Psoas muscle (tissue), 8 donors: Measurements from ENCODE around the gene FNBP1. TPM values are rescaled to one million over a fixed set of nuclear protein-coding genes. Genes with fewer than 3 reads are reported as not detected.
A peak's percentile ranks its signal among the peaks of the same experiment; 100 is the strongest.
"Not testable (repeated sequence)": the region's sequence is repeated elsewhere in the genome, so short reads cannot be mapped to it uniquely, and the experiment has no call there.

Experiments used
- ATAC-seq, 4 donors: fragments of 200-7000 bp; cut with Tn5 transposase; one replicate each; pipeline ENCODE4 v1.9.1; 2020; ENCODE audit warnings: moderate library complexity in 3 of 4, mild to moderate bottlenecking in 2 of 4
- DNase-seq, 2 donors: peaks; one replicate each; pipeline ENCODE4 v3.0.0-alpha.2; 2020
- H3K27ac ChIP-seq: fragments of 200-600 bp; one replicate; pipeline ENCODE4 v1.8.0; 2022
- H3K27me3 ChIP-seq, 3 donors: fragments of 200-600 bp in 1 of 3; one replicate each; pipeline versions ENCODE4 v1.6.1 to v1.8.0; 2013 to 2022; ENCODE audit warnings: low read length in 2 of 3, mild to moderate bottlenecking in 2 of 3, moderate library complexity in 1 of 3; ENCODE audit not compliant: insufficient read depth in 3 of 3
- H3K36me3 ChIP-seq, 2 donors: fragments of 200-600 bp in 1 of 2; one replicate each; pipeline versions ENCODE4 v1.6.1 to v1.8.0; 2013 to 2022; ENCODE audit warnings: low read depth in 1 of 2, mild to moderate bottlenecking in 1 of 2, moderate library complexity in 1 of 2; ENCODE audit not compliant: insufficient read depth in 1 of 2
- H3K4me1 ChIP-seq: fragments of 200-600 bp; one replicate; pipeline ENCODE4 v1.8.0; 2022
- H3K4me3 ChIP-seq: fragments of 200-600 bp; one replicate; pipeline ENCODE4 v1.8.0; 2022; ENCODE audit warnings: mild to moderate bottlenecking
- H3K9me3 ChIP-seq: fragments of 200-600 bp; one replicate; pipeline ENCODE4 v1.8.0; 2022
- WGBS, 3 donors: extraction: QIAGEN DNeasy Blood & Tissue Kit; methylation state at CpG; one replicate each; pipeline versions ENCODE4 v1.1.6 to v1.1.7; 2013; 5-methylcytosine and 5-hydroxymethylcytosine counted together
- intact Hi-C, 2 donors: fragments of 100-400 bp; cut with DNase I; formaldehyde crosslinking; loops; one replicate each; pipeline versions ENCODE4 v1.11.0 to v1.14.2; 2022
- polyA plus RNA-seq, 3 donors: library from polyadenylated mRNA; stranded (reverse); fragments of 200-250 nt; gene quantifications; one replicate each; pipeline ENCODE4 v1.2.3, GENCODE V29; 2013
- total RNA-seq, 4 donors: library from RNA; stranded (reverse); fragmentation: NEBNext Ultra II Directional in 2 of 4; extraction: Animal tissue kit (Norgen Biotek cat#: 25700) in 2 of 4; gene quantifications; one replicate each; pipeline versions ENCODE4 v1.2.1 to v1.2.4, GENCODE V29; 2021 to 2023
- TF ChIP-seq, protein P1 (sequence below): fragments of 200-600 bp; IDR thresholded peaks from one replicate; pipeline ENCODE4 v1.8.0; 2022; ENCODE audit warnings: antibody characterized with exemption
- donor health status: healthy with polysubstance abuse.
- donor health status: DM: no; HTN: no; CAD: no; lungs with moderate emphysema.
- donor health status: Bipolar disorder and iron deficiency.
- donor health status: healthy.
- donor health status: DM: yes; HTN: yes; CAD: no.
- donor health status: DM: no; HTN: no; CAD: no.
- donor health status: DM: no; HTN: no; CAD: no.
- donor health status: DM: yes; HTN: yes; CAD: no.

FNBP1 gene
- total and polyA plus RNA-seq, 7 donors: 4.6 to 30.5 (median 27.2) TPM

DNA sequence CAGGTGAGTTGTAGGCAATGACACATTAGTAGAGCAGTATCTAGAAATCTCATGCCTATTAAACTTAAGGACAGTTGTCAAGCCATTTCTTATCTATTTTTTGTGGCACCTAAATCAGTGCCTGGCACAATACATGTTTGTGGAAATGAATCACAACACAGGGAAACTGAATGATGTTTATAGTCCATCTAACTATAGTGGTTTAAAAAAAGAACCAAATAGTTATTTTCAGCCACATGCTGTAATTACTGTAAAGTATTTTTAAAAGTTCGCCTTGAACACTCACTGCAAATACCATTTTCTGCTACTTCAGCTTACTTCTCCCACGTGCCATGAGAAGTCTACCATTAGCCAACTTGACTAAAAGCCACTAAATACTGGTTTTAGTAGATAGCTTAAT is 21.9 kb downstream of the FNBP1 start:
- WGBS, 3 donors: 24 to 51% (median 26%) methylated on average over 2 of the region's 2 CpGs
- H3K27ac ChIP-seq: peak overlapping the region; percentile 34
- TF ChIP-seq, protein P1, sequence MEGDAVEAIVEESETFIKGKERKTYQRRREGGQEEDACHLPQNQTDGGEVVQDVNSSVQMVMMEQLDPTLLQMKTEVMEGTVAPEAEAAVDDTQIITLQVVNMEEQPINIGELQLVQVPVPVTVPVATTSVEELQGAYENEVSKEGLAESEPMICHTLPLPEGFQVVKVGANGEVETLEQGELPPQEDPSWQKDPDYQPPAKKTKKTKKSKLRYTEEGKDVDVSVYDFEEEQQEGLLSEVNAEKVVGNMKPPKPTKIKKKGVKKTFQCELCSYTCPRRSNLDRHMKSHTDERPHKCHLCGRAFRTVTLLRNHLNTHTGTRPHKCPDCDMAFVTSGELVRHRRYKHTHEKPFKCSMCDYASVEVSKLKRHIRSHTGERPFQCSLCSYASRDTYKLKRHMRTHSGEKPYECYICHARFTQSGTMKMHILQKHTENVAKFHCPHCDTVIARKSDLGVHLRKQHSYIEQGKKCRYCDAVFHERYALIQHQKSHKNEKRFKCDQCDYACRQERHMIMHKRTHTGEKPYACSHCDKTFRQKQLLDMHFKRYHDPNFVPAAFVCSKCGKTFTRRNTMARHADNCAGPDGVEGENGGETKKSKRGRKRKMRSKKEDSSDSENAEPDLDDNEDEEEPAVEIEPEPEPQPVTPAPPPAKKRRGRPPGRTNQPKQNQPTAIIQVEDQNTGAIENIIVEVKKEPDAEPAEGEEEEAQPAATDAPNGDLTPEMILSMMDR: no peak

DNA sequence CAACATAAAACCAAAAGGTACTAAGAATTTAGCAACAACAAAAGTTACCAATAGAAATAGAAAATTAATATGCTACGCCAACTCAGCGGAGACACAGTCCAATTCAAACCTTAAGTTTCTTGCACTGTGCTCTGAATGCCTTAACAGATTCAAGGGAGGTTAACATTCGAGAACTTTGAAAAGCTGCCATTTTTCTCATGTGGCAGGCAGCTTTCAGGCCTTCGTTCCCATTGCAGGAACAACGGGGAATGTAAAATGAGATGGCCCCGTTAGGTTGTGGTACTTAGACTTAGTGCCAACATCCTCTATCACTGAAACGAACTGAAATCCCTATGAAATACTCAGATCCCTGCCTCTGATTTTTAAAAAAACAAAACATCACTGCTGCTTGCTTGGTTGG is 22.4 kb downstream of the FNBP1 start:
- Histone ChIP-seq H3K27ac (peak overlapping the region; percentile 34), H3K4me1 (peaks cover 51% of the 10 kb centered on the region)
- intact Hi-C loops: loop anchor here in 1 of 2 donors (5.0 kb wide), 1 partner anchor 33 kb away; no protein-coding TSS in a partner anchor

More for the DNA sequence above, 21.9 kb downstream of the FNBP1 start:
- Histone ChIP-seq H3K4me3 (no peak overlapping the region), H3K9me3 (no peaks in the 10 kb centered on the region), H3K36me3 (no peaks in the 10 kb centered on the region), H3K27me3 (no peaks in the 10 kb centered on the region), H3K4me1 (peaks cover 56% of the 10 kb centered on the region)
- intact Hi-C loops: loop anchor here in 1 of 2 donors (5.0 kb wide), 1 partner anchor 34 kb away; no protein-coding TSS in a partner anchor
- DNase-seq (no peak), ATAC-seq (peak in 3 of 4 donors; percentile 37 to 73 (median 69))

DNA sequence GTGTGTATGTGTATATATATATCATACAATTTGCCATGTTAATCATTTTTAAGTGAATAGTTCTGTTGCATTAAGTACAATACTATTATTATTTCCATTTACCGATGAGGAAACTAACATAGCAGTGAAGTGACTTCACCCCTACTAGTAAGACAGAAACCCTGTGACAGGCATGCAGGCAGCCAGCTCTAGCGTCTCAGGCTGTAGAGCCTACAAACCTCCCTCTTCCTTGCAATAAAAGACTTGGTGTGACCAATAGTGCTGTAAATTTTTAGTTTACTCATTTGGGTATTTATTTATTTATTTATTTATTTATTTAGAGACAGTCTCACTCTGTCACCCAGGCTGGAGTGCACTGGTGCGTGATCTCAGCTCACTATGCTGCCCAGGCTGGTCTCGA is 24.7 kb downstream of the FNBP1 start:
- Histone ChIP-seq H3K9me3 (no peaks in the 10 kb centered on the region), H3K27ac (no peak overlapping the region), H3K4me3 (no peak overlapping the region), H3K36me3 (no peaks in the 10 kb centered on the region), H3K4me1 (peaks cover 32% of the 10 kb centered on the region), H3K27me3 (no peaks in the 10 kb centered on the region)
- ATAC-seq: no peak
- intact Hi-C loops: no loop called here
- 92 to 98% (median 92%) methylated on average over 4 of the region's 4 CpGs for WGBS, 3 donors
- no peak for DNase-seq
- TF ChIP-seq, protein P1: no peak

More for the DNA sequence above, 22.4 kb downstream of the FNBP1 start:
- ATAC-seq: peak in 1 of 4 donors; percentile 22
- Histone ChIP-seq H3K9me3 (no peaks in the 10 kb centered on the region), H3K4me3 (no peak overlapping the region), H3K27me3 (no peaks in the 10 kb centered on the region), H3K36me3 (no peaks in the 10 kb centered on the region)
- DNase-seq: no peak
- TF ChIP-seq, protein P1: no peak
- WGBS, 3 donors: 21 to 25% (median 22%) methylated on average over 7 of the region's 7 CpGs

GRCh38 chr9:130017510-130017909 is 25.5 kb downstream of the FNBP1 start:
- H3K36me3 ChIP-seq, H3K27me3 ChIP-seq, H3K4me3 ChIP-seq, H3K27ac ChIP-seq, ATAC-seq, H3K9me3 ChIP-seq, DNase-seq, intact Hi-C loops: not testable (repeated sequence)
- peaks cover 28% of the 10 kb centered on the region for H3K4me1 ChIP-seq
- WGBS, 3 donors: 92 to 97% (median 96%) methylated on average over 8 of the region's 8 CpGs

- 60 to 75% (median 66%) methylated on average over 2 of the region's 2 CpGs for WGBS, 3 donors
- no peak for ATAC-seq
- Histone ChIP-seq H3K36me3 (no peaks in the 10 kb centered on the region), H3K27ac (no peak overlapping the region), H3K9me3 (no peaks in the 10 kb centered on the region), H3K4me3 (no peak overlapping the region), H3K4me1 (peaks cover 29% of the 10 kb centered on the region), H3K27me3 (no peaks in the 10 kb centered on the region)
- no peak for DNase-seq
- intact Hi-C loops: no loop called here
- TF ChIP-seq, protein P1: no peak
Observed at GRCh38 chr9:130017076-130017475, 25.9 kb downstream of the FNBP1 start.
